Measurements from ENCODE around the gene HTR3B.

The HTR3B gene

DNA sequence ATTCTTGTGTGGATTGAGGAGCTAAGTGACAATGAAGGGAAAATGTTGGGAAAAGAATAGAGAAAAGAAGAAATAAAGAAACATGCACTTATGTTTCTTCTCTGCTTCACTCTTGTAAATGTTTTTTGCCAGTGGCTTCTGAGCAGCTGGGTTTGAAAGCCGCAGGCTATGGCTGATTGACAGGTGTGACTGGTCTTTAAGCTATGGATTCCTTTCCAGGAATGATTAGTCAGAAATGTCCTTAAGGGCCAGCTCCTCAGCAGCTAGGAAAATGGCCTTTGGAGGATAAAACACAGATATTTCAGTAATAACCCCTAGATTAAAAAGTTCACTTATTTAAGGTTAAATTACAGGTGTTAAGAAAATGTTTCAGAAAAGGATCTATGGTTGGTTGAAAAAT lies 22.7 kb upstream of the HTR3B start:
- no peak for TF ChIP-seq ARNTL (CRISPR knock-in tag; IDR thresholded peaks at IDR 0.05; ENCODE audit: borderline replicate concordance, low read depth)
- no peak for TF ChIP-seq ZFP30 (CRISPR knock-in tag; IDR thresholded peaks at IDR 0.05)
- TF ChIP-seq, protein P1, sequence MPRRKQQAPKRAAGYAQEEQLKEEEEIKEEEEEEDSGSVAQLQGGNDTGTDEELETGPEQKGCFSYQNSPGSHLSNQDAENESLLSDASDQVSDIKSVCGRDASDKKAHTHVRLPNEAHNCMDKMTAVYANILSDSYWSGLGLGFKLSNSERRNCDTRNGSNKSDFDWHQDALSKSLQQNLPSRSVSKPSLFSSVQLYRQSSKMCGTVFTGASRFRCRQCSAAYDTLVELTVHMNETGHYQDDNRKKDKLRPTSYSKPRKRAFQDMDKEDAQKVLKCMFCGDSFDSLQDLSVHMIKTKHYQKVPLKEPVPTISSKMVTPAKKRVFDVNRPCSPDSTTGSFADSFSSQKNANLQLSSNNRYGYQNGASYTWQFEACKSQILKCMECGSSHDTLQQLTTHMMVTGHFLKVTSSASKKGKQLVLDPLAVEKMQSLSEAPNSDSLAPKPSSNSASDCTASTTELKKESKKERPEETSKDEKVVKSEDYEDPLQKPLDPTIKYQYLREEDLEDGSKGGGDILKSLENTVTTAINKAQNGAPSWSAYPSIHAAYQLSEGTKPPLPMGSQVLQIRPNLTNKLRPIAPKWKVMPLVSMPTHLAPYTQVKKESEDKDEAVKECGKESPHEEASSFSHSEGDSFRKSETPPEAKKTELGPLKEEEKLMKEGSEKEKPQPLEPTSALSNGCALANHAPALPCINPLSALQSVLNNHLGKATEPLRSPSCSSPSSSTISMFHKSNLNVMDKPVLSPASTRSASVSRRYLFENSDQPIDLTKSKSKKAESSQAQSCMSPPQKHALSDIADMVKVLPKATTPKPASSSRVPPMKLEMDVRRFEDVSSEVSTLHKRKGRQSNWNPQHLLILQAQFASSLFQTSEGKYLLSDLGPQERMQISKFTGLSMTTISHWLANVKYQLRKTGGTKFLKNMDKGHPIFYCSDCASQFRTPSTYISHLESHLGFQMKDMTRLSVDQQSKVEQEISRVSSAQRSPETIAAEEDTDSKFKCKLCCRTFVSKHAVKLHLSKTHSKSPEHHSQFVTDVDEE (CRISPR knock-in tag; IDR thresholded peaks at IDR 0.05) = no peak
- no peak for TF ChIP-seq ZNF8 (CRISPR knock-in tag; IDR thresholded peaks at IDR 0.05)
- TF ChIP-seq ISL1 (CRISPR knock-in tag; IDR thresholded peaks at IDR 0.05) = no peak
- no peak for TF ChIP-seq SNAI2 (CRISPR knock-in tag; IDR thresholded peaks at IDR 0.05)
- TF ChIP-seq ZFP3 (CRISPR knock-in tag; IDR thresholded peaks at IDR 0.05) = no peak
- TF ChIP-seq, protein P2, sequence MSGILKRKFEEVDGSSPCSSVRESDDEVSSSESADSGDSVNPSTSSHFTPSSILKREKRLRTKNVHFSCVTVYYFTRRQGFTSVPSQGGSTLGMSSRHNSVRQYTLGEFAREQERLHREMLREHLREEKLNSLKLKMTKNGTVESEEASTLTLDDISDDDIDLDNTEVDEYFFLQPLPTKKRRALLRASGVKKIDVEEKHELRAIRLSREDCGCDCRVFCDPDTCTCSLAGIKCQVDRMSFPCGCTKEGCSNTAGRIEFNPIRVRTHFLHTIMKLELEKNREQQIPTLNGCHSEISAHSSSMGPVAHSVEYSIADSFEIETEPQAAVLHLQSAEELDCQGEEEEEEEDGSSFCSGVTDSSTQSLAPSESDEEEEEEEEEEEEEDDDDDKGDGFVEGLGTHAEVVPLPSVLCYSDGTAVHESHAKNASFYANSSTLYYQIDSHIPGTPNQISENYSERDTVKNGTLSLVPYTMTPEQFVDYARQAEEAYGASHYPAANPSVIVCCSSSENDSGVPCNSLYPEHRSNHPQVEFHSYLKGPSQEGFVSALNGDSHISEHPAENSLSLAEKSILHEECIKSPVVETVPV (CRISPR knock-in tag; IDR thresholded peaks at IDR 0.05) = no peak
- no peak for ATAC-seq

DNA sequence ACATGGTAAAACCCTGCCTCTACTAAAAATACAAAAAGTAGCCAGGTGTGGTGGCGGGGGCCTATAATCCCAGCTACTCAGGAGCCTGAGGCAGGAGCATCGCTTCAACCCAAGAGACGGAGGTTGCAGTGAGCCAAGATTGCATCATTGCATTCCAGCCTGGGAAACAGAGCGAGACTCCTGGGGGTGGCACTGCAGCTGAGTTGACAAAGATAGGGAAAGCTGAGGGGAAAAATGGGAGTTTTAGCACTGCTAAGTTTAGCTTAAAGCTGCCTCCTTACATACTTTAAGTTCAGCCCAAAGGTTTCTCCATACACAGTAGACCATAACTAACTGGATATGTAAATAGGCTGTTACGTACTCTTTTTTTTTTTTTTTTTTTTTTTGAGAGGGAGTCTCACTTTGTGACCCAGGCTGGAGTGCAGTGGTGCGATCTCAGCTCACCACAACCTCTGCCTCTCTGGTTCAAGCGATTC lies 20.2 kb upstream of the HTR3B start:
- ATAC-seq = no peak
- no peak for TF ChIP-seq RARB (CRISPR knock-in tag; IDR thresholded peaks at IDR 0.05)
- TF ChIP-seq ISL1 (CRISPR knock-in tag; IDR thresholded peaks at IDR 0.05) = no peak
- TF ChIP-seq ZC3H10 (CRISPR knock-in tag; IDR thresholded peaks at IDR 0.05) = no peak
- TF ChIP-seq PPARA (CRISPR knock-in tag; IDR thresholded peaks at IDR 0.05; ENCODE audit: borderline replicate concordance) = no peak
- TF ChIP-seq OSR1 (CRISPR knock-in tag; IDR thresholded peaks at IDR 0.05) = no peak
- TF ChIP-seq, protein P3, sequence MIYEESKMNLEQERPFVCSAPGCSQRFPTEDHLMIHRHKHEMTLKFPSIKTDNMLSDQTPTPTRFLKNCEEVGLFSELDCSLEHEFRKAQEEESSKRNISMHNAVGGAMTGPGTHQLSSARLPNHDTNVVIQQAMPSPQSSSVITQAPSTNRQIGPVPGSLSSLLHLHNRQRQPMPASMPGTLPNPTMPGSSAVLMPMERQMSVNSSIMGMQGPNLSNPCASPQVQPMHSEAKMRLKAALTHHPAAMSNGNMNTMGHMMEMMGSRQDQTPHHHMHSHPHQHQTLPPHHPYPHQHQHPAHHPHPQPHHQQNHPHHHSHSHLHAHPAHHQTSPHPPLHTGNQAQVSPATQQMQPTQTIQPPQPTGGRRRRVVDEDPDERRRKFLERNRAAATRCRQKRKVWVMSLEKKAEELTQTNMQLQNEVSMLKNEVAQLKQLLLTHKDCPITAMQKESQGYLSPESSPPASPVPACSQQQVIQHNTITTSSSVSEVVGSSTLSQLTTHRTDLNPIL (CRISPR knock-in tag; IDR thresholded peaks at IDR 0.05; ENCODE audit: low read depth) = no peak
- no peak for TF ChIP-seq ZNF565 (CRISPR knock-in tag; conservative IDR thresholded peaks at IDR 0.05; ENCODE audit: low read depth)
- no peak for TF ChIP-seq ZFP3 (CRISPR knock-in tag; IDR thresholded peaks at IDR 0.05)
- TF ChIP-seq ZNF70 (CRISPR knock-in tag; IDR thresholded peaks at IDR 0.05) = no peak
- no peak for TF ChIP-seq TCF4 (CRISPR knock-in tag; IDR thresholded peaks at IDR 0.05; ENCODE audit: borderline replicate concordance)
- TF ChIP-seq GLIS3 (CRISPR knock-in tag; IDR thresholded peaks at IDR 0.05) = no peak
- TF ChIP-seq ZFP30 (CRISPR knock-in tag; IDR thresholded peaks at IDR 0.05) = no peak
- TF ChIP-seq ZNF8 (CRISPR knock-in tag; IDR thresholded peaks at IDR 0.05) = no peak

DNA sequence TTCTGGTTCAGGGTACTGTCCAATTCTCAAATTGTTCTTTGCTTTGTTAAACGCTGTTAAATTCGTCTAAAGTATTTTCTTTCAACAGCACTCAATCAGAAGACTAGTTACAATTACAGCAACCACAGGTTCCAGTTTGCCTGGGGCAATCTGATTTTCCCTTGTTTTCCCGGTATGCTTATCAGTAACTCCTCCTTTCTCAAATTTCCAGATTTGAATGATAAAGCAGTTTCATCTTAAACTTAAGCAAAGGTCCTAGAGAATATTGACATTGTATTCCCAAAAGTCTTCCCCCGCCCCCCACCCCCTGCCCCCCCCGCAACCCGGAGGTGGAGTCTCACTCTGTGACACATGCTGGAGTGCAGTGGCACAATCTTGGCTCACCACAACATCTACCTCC lies 18.7 kb upstream of the HTR3B start:
- ATAC-seq = no peak
- TF ChIP-seq CSDC2 (CRISPR knock-in tag; IDR thresholded peaks at IDR 0.05) = no peak
- no peak for TF ChIP-seq OSR1 (CRISPR knock-in tag; IDR thresholded peaks at IDR 0.05)
- TF ChIP-seq ZFP30 (CRISPR knock-in tag; IDR thresholded peaks at IDR 0.05) = no peak
- TF ChIP-seq ESRRG (CRISPR knock-in tag; IDR thresholded peaks at IDR 0.05) = no peak
- TF ChIP-seq, protein P3 (CRISPR knock-in tag; IDR thresholded peaks at IDR 0.05; ENCODE audit: low read depth) = no peak
- no peak for TF ChIP-seq PPARA (CRISPR knock-in tag; IDR thresholded peaks at IDR 0.05; ENCODE audit: borderline replicate concordance)
- TF ChIP-seq ZNF8 (CRISPR knock-in tag; IDR thresholded peaks at IDR 0.05) = no peak
- TF ChIP-seq ZC3H10 (CRISPR knock-in tag; IDR thresholded peaks at IDR 0.05) = no peak
- TF ChIP-seq RARB (CRISPR knock-in tag; IDR thresholded peaks at IDR 0.05) = no peak
- no peak for TF ChIP-seq ISL1 (CRISPR knock-in tag; IDR thresholded peaks at IDR 0.05)
- TF ChIP-seq GLIS3 (CRISPR knock-in tag; IDR thresholded peaks at IDR 0.05) = no peak
- TF ChIP-seq, protein P1 (CRISPR knock-in tag; IDR thresholded peaks at IDR 0.05) = no peak
- no peak for TF ChIP-seq SNAI2 (CRISPR knock-in tag; IDR thresholded peaks at IDR 0.05)
- no peak for TF ChIP-seq ZFP3 (CRISPR knock-in tag; IDR thresholded peaks at IDR 0.05)
- TF ChIP-seq, protein P4, sequence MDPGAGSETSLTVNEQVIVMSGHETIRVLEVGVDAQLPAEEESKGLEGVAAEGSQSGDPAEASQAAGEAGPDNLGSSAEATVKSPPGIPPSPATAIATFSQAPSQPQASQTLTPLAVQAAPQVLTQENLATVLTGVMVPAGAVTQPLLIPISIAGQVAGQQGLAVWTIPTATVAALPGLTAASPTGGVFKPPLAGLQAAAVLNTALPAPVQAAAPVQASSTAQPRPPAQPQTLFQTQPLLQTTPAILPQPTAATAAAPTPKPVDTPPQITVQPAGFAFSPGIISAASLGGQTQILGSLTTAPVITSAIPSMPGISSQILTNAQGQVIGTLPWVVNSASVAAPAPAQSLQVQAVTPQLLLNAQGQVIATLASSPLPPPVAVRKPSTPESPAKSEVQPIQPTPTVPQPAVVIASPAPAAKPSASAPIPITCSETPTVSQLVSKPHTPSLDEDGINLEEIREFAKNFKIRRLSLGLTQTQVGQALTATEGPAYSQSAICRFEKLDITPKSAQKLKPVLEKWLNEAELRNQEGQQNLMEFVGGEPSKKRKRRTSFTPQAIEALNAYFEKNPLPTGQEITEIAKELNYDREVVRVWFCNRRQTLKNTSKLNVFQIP (CRISPR knock-in tag; IDR thresholded peaks at IDR 0.05; ENCODE audit: borderline replicate concordance, low read depth) = no peak
- TF ChIP-seq BACH2 (CRISPR knock-in tag; IDR thresholded peaks at IDR 0.05; ENCODE audit: borderline replicate concordance) = no peak
- no peak for TF ChIP-seq TCF4 (CRISPR knock-in tag; IDR thresholded peaks at IDR 0.05; ENCODE audit: borderline replicate concordance)
- TF ChIP-seq, protein P2 (CRISPR knock-in tag; IDR thresholded peaks at IDR 0.05) = no peak
